K562 (cell line): ENCODE results near the gene LRP1. TPM values are rescaled to one million over a fixed set of nuclear protein-coding genes. Genes with fewer than 3 reads are reported as not detected.
A peak's percentile ranks its signal among the peaks of the same experiment; 100 is the strongest.

Experiments
- C11orf30 ChIP-seq: fragments of 450-650 bp; IDR thresholded peaks from 2 replicates; pipeline ENCODE4 v1.6.1; 2016; ENCODE audit warnings: low read depth, mild to moderate bottlenecking
- CBX3 ChIP-seq, 2 experiments: IDR thresholded peaks; 1 replicate in 1 of 2; 2 replicates in 1 of 2; pipeline ENCODE4 v1.6.1; 2012; ENCODE audit warnings: inconsistent platforms in 2 of 2, low read length in 2 of 2, borderline replicate concordance in 1 of 2, control low read depth in 1 of 2
- HDAC6 ChIP-seq: IDR thresholded peaks from 2 replicates; pipeline ENCODE4 v1.6.1; 2012; ENCODE audit warnings: low read depth, mild to moderate bottlenecking, control low read depth, inconsistent platforms, low read length, moderate library complexity
- KDM1A ChIP-seq, 2 experiments: fragments of 450-650 bp; IDR thresholded peaks; 2 replicates each; pipeline ENCODE4 v1.6.1; 2016; ENCODE audit warnings: mild to moderate bottlenecking in 2 of 2
- KDM4B ChIP-seq, 2 experiments: fragments of 450-650 bp in 1 of 2; sonication (generic) in 1 of 2; IDR thresholded peaks; 2 replicates each; pipeline ENCODE4 v1.6.1; 2016 to 2017; ENCODE audit warnings: borderline replicate concordance in 2 of 2, antibody characterized with exemption in 1 of 2, low read depth in 1 of 2, mild to moderate bottlenecking in 1 of 2
- LEF1 ChIP-seq: fragments of 450-650 bp; IDR thresholded peaks from 2 replicates; pipeline ENCODE4 v1.6.1; 2016; ENCODE audit warnings: mild to moderate bottlenecking
- MIER1 ChIP-seq: fragments of 450-650 bp; IDR thresholded peaks from 2 replicates; pipeline ENCODE4 v1.6.1; 2016; ENCODE audit warnings: antibody characterized with exemption, mild to moderate bottlenecking, low read depth
- RB1 ChIP-seq: fragments of 450-650 bp; IDR thresholded peaks from 2 replicates; pipeline ENCODE4 v1.6.1; 2017; ENCODE audit warnings: low read depth, mild to moderate bottlenecking
- USF1 ChIP-seq: sonication (generic); formaldehyde crosslinking; IDR thresholded peaks from 2 replicates; pipeline ENCODE4 v1.9.0; 2022; ENCODE audit warnings: mild to moderate bottlenecking, missing genetic modification reagents
- USF2 ChIP-seq: sonication (generic); formaldehyde crosslinking; IDR thresholded peaks from 2 replicates; pipeline ENCODE4 v1.5.0; 2020; ENCODE audit warnings: missing genetic modification reagents
- ZKSCAN8 ChIP-seq: fragments of 200-800 bp; sonication (Bioruptor generic); IDR thresholded peaks from 2 replicates; pipeline ENCODE4 v1.6.1; 2016; ENCODE audit warnings: missing genetic modification characterization, missing compliant biosample characterization
- ZNF133 ChIP-seq: fragments of 250-450 bp; sonication (Bioruptor Pico); IDR thresholded peaks from 2 replicates; pipeline ENCODE4 v1.4.0; 2020; ENCODE audit warnings: mild to moderate bottlenecking
- ZNF282 ChIP-seq: sonication (generic); formaldehyde crosslinking; IDR thresholded peaks from 2 replicates; pipeline ENCODE4 v1.8.1; 2023; ENCODE audit warnings: missing genetic modification reagents
- ZNF639 ChIP-seq, 2 experiments: fragments of 200-800 bp in 1 of 2; sonication (Bioruptor generic) in 1 of 2; sonication (generic) in 1 of 2; formaldehyde crosslinking in 1 of 2; IDR thresholded peaks in 1 of 2; conservative IDR thresholded peaks in 1 of 2; 2 replicates each; pipeline versions ENCODE4 v1.5.0 to v1.6.1; 2016 to 2020; ENCODE audit warnings: missing compliant biosample characterization in 1 of 2, missing genetic modification characterization in 1 of 2, missing genetic modification reagents in 1 of 2
- polyA plus RNA-seq, 8 experiments: library from polyadenylated mRNA; depleted of rRNA in 4 of 8; stranded (reverse) in 5 of 8; unstranded in 3 of 8; fragments of >200 nt; fragmentation: Nextera tagmentation in 2 of 8; fragmentation: Illumina TruSeq in 1 of 8; extraction: Ambion mirVana in 2 of 8; extraction: Trizol in 1 of 8; gene quantifications; 2 replicates each; pipeline versions ENCODE4 v1.2.1 to v1.2.3, GENCODE V29; 2011 to 2014; ENCODE audit warnings: inconsistent platforms in 1 of 8, missing spikeins in 1 of 8
- total RNA-seq, 7 experiments: library from RNA; depleted of rRNA in 6 of 7; stranded (reverse); fragments of >200 nt in 6 of 7; fragmentation: Illumina TruSeq in 2 of 7; extraction: Trizol in 2 of 7; gene quantifications; 2 replicates each; pipeline versions ENCODE4 v1.2.1 to v1.2.3, GENCODE V29; 2011 to 2021; ENCODE audit warnings: low replicate concordance in 1 of 7
- TF ChIP-seq, protein P1 (sequence below): fragments of 250-450 bp; sonication (Bioruptor Pico); IDR thresholded peaks from 2 replicates; pipeline ENCODE4 v1.4.0; 2020
- TF ChIP-seq, protein P2 (sequence below): fragments of 150-350 bp; conservative IDR thresholded peaks from 2 replicates; pipeline ENCODE4 v1.6.1; 2014; ENCODE audit warnings: low read length

Gene LRP1
- total and polyA plus RNA-seq, 9 of the 15 experiments (the other 6 are each of a cell fraction or from before 2014, with no cell fraction given) = 0.04 to 0.64 (median 0.19) TPM; not detected in 2

DNA sequence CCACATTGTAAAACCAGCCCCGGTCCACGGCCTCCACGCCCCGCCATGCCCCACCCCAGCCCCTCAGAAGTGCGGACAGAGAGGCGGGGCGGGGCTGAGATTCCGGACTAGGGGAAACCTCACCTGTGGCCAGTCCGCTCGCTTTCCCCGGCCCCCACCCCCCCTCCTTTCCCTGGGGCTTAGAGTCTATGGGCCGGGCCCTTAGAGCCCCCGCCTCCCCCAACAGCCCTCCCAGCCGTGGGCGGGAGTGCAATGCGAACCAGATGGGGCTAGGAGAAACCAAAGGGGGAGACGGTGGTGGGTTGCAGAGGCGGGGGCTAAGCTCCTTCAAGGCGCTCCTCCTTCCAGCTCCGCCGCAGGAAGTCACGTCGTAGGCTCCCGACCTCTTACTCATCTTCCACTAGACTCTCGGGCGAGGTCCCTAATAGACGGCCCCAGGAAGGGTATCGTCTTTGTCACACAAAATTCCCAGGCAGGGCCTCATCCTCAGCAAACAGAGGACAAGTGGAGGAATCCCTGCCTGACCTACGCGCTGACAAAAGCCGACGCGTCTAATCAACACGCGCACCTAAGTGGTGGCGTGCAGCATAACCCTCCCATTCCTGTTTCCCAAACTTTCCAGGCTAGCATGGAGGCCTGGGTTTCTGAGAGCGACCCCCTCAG lies 40.5 kb upstream of the LRP1 start (continued):
- TF ChIP-seq ZNF639 (CRISPR knock-in tag; conservative IDR thresholded peaks at IDR 0.05 in 1 of 2, IDR thresholded peaks at IDR 0.05 in 1 of 2) (no peak), KDM4B (IDR thresholded peaks at IDR 0.05; ENCODE audit: borderline replicate concordance in 2 of 2, low read depth in 1 of 2) (no peak), CBX3 (IDR thresholded peaks at IDR 0.05; ENCODE audit: borderline replicate concordance in 1 of 2, low read length in 2 of 2) (no peak), LEF1 (peak; percentile 25; the same call in 1 of the 2 replicates), C11orf30 (no peak), HDAC6 (no peak), ZNF133 (CRISPR knock-in tag) (no peak), ZNF282 (no peak), RB1 (no peak), KDM1A (IDR thresholded peaks at IDR 0.05) (no peak), USF1 (CRISPR knock-in tag) (no peak), MIER1 (no peak), ZKSCAN8 (CRISPR knock-in tag) (no peak), USF2 (CRISPR knock-in tag) (no peak)
- TF ChIP-seq, protein P1, sequence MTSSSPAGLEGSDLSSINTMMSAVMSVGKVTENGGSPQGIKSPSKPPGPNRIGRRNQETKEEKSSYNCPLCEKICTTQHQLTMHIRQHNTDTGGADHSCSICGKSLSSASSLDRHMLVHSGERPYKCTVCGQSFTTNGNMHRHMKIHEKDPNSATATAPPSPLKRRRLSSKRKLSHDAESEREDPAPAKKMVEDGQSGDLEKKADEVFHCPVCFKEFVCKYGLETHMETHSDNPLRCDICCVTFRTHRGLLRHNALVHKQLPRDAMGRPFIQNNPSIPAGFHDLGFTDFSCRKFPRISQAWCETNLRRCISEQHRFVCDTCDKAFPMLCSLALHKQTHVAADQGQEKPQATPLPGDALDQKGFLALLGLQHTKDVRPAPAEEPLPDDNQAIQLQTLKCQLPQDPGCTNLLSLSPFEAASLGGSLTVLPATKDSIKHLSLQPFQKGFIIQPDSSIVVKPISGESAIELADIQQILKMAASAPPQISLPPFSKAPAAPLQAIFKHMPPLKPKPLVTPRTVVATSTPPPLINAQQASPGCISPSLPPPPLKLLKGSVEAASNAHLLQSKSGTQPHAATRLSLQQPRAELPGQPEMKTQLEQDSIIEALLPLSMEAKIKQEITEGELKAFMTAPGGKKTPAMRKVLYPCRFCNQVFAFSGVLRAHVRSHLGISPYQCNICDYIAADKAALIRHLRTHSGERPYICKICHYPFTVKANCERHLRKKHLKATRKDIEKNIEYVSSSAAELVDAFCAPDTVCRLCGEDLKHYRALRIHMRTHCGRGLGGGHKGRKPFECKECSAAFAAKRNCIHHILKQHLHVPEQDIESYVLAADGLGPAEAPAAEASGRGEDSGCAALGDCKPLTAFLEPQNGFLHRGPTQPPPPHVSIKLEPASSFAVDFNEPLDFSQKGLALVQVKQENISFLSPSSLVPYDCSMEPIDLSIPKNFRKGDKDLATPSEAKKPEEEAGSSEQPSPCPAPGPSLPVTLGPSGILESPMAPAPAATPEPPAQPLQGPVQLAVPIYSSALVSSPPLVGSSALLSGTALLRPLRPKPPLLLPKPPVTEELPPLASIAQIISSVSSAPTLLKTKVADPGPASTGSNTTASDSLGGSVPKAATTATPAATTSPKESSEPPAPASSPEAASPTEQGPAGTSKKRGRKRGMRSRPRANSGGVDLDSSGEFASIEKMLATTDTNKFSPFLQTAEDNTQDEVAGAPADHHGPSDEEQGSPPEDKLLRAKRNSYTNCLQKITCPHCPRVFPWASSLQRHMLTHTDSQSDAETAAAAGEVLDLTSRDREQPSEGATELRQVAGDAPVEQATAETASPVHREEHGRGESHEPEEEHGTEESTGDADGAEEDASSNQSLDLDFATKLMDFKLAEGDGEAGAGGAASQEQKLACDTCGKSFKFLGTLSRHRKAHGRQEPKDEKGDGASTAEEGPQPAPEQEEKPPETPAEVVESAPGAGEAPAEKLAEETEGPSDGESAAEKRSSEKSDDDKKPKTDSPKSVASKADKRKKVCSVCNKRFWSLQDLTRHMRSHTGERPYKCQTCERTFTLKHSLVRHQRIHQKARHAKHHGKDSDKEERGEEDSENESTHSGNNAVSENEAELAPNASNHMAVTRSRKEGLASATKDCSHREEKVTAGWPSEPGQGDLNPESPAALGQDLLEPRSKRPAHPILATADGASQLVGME (CRISPR knock-in tag) = no peak
- TF ChIP-seq, protein P2, sequence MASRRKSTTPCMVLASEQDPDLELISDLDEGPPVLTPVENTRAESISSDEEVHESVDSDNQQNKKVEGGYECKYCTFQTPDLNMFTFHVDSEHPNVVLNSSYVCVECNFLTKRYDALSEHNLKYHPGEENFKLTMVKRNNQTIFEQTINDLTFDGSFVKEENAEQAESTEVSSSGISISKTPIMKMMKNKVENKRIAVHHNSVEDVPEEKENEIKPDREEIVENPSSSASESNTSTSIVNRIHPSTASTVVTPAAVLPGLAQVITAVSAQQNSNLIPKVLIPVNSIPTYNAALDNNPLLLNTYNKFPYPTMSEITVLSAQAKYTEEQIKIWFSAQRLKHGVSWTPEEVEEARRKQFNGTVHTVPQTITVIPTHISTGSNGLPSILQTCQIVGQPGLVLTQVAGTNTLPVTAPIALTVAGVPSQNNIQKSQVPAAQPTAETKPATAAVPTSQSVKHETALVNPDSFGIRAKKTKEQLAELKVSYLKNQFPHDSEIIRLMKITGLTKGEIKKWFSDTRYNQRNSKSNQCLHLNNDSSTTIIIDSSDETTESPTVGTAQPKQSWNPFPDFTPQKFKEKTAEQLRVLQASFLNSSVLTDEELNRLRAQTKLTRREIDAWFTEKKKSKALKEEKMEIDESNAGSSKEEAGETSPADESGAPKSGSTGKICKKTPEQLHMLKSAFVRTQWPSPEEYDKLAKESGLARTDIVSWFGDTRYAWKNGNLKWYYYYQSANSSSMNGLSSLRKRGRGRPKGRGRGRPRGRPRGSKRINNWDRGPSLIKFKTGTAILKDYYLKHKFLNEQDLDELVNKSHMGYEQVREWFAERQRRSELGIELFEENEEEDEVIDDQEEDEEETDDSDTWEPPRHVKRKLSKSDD = no peak
